Thymus (tissue), 11 donors: ENCODE results near the gene SIRPA. TPM values are rescaled to one million over a fixed set of nuclear protein-coding genes. Genes with fewer than 3 reads are reported as not detected.
"Not testable (repeated sequence)": the region's sequence is repeated elsewhere in the genome, so short reads cannot be mapped to it uniquely, and the experiment has no call there.

Experiments
- DNase-seq, 9 donors: peaks; one replicate each; pipeline ENCODE4 v3.0.0-alpha.2; 2013; ENCODE audit warnings: low spot score in 9 of 9, low read depth in 6 of 9, missing footprints in 1 of 9
- H3K27ac ChIP-seq, 2 donors: one replicate each; pipeline ENCODE4 v1.5.1; 2013; ENCODE audit warnings: control low read depth in 1 of 2, low read depth in 1 of 2, low read length in 1 of 2, mild to moderate bottlenecking in 1 of 2, moderate library complexity in 1 of 2
- H3K27me3 ChIP-seq, 2 donors: one replicate each; pipeline ENCODE4 v1.5.1; 2013; ENCODE audit warnings: low read length in 1 of 2; ENCODE audit not compliant: control insufficient read depth in 2 of 2, insufficient read depth in 1 of 2
- H3K36me3 ChIP-seq, 2 donors: one replicate each; pipeline ENCODE4 v1.5.1; 2013; ENCODE audit warnings: low read length in 1 of 2, mild to moderate bottlenecking in 1 of 2, moderate library complexity in 1 of 2; ENCODE audit not compliant: control insufficient read depth in 2 of 2, insufficient read depth in 2 of 2
- H3K4me1 ChIP-seq, 2 donors: one replicate each; pipeline ENCODE4 v1.5.1; 2013; ENCODE audit warnings: low read length in 2 of 2; ENCODE audit not compliant: control insufficient read depth in 2 of 2, insufficient read depth in 2 of 2
- H3K4me3 ChIP-seq, 2 donors: one replicate each; pipeline ENCODE4 v1.5.1; 2013; ENCODE audit warnings: low read length in 2 of 2, control low read depth in 1 of 2, mild to moderate bottlenecking in 1 of 2
- H3K9me3 ChIP-seq, 2 donors: one replicate each; pipeline ENCODE4 v1.5.1; 2013; ENCODE audit warnings: low read length in 1 of 2, mild to moderate bottlenecking in 1 of 2; ENCODE audit not compliant: control insufficient read depth in 2 of 2, insufficient read depth in 1 of 2
- WGBS: extraction: QIAGEN DNeasy Blood & Tissue Kit; methylation state at CpG from one replicate; pipeline ENCODE4 v1.1.7; 2013; 5-methylcytosine and 5-hydroxymethylcytosine counted together
- polyA plus RNA-seq: library from polyadenylated mRNA; stranded (reverse); fragments of 200-250 nt; gene quantifications from one replicate; pipeline ENCODE4 v1.2.3, GENCODE V29; 2013
- total RNA-seq: library from RNA; stranded (reverse); fragments of 120-200 nt; gene quantifications from one replicate; pipeline ENCODE4 v1.2.4, GENCODE V29; 2013
- donor health status: healthy.

Gene SIRPA
- total and polyA plus RNA-seq, 2 donors, result 3.0 to 11.9 TPM

GRCh38 chr20:1917786-1918185 lies 22.6 kb downstream of the SIRPA start:
- H3K27ac ChIP-seq, result no peak overlapping the region
- H3K9me3 ChIP-seq, result no peaks in the 10 kb centered on the region
- no peak for DNase-seq
- no peaks in the 10 kb centered on the region for H3K36me3 ChIP-seq
- H3K4me1 ChIP-seq, result no peaks in the 10 kb centered on the region
- H3K4me3 ChIP-seq, result no peak overlapping the region
- WGBS, result 98% methylated on average over 1 of the region's 1 CpG
- no peaks in the 10 kb centered on the region for H3K27me3 ChIP-seq

GRCh38 chr20:1918491-1919165 lies 23.4 kb downstream of the SIRPA start:
- Histone ChIP-seq H3K4me3 (no peak overlapping the region), H3K27me3 (no peaks in the 10 kb centered on the region), H3K9me3 (no peaks in the 10 kb centered on the region), H3K36me3 (no peaks in the 10 kb centered on the region), H3K4me1 (no peaks in the 10 kb centered on the region), H3K27ac (no peak overlapping the region)
- no peak for DNase-seq
- 96% methylated on average over 12 of the region's 12 CpGs for WGBS

GRCh38 chr20:1920252-1920651 lies 25.0 kb downstream of the SIRPA start:
- Histone ChIP-seq H3K4me1 (no peaks in the 10 kb centered on the region), H3K27ac (no peak overlapping the region), H3K4me3 (no peak overlapping the region), H3K27me3 (no peaks in the 10 kb centered on the region), H3K36me3 (no peaks in the 10 kb centered on the region), H3K9me3 (no peaks in the 10 kb centered on the region)
- DNase-seq, result no peak
- WGBS, result 94% methylated on average over 8 of the region's 8 CpGs

GRCh38 chr20:1920826-1921225 lies 25.6 kb downstream of the SIRPA start:
- DNase-seq, result no peak
- no peaks in the 10 kb centered on the region for H3K9me3 ChIP-seq
- H3K27ac ChIP-seq, result no peak overlapping the region
- no peaks in the 10 kb centered on the region for H3K27me3 ChIP-seq
- H3K4me3 ChIP-seq, result no peak overlapping the region
- WGBS, result 93% methylated on average over 6 of the region's 6 CpGs
- no peaks in the 10 kb centered on the region for H3K36me3 ChIP-seq
- H3K4me1 ChIP-seq, result no peaks in the 10 kb centered on the region

GRCh38 chr20:1921985-1922384 lies 26.8 kb downstream of the SIRPA start:
- not testable (repeated sequence) for H3K27me3 ChIP-seq, DNase-seq, H3K9me3 ChIP-seq, H3K4me1 ChIP-seq, H3K4me3 ChIP-seq, H3K27ac ChIP-seq, H3K36me3 ChIP-seq
- WGBS, result 82% methylated on average over 4 of the region's 4 CpGs

- Histone ChIP-seq H3K27me3 (no peaks in the 10 kb centered on the region), H3K4me1 (no peaks in the 10 kb centered on the region), H3K4me3 (no peak overlapping the region), H3K36me3 (no peaks in the 10 kb centered on the region), H3K9me3 (no peaks in the 10 kb centered on the region), H3K27ac (no peak overlapping the region)
- DNase-seq, result no peak
Observed at GRCh38 chr20:1922786-1923185, 27.6 kb downstream of the SIRPA start.

GRCh38 chr20:1924910-1925861 lies 30.0 kb downstream of the SIRPA start:
- H3K36me3 ChIP-seq, result no peaks in the 10 kb centered on the region
- H3K4me3 ChIP-seq, result no peak overlapping the region
- no peak overlapping the region for H3K27ac ChIP-seq
- no peak for DNase-seq
- 96% methylated on average over 13 of the region's 13 CpGs for WGBS
- H3K9me3 ChIP-seq, result no peaks in the 10 kb centered on the region
- no peaks in the 10 kb centered on the region for H3K4me1 ChIP-seq
- no peaks in the 10 kb centered on the region for H3K27me3 ChIP-seq

GRCh38 chr20:1926237-1926636 lies 31.0 kb downstream of the SIRPA start:
- Histone ChIP-seq H3K36me3 (no peaks in the 10 kb centered on the region), H3K9me3 (no peaks in the 10 kb centered on the region), H3K27ac (no peak overlapping the region), H3K27me3 (no peaks in the 10 kb centered on the region), H3K4me1 (no peaks in the 10 kb centered on the region), H3K4me3 (no peak overlapping the region)
- 92% methylated on average over 5 of the region's 5 CpGs for WGBS
- no peak for DNase-seq

- Histone ChIP-seq H3K36me3 (no peaks in the 10 kb centered on the region), H3K4me1 (no peaks in the 10 kb centered on the region), H3K4me3 (no peak overlapping the region), H3K27me3 (no peaks in the 10 kb centered on the region), H3K27ac (no peak overlapping the region), H3K9me3 (no peaks in the 10 kb centered on the region)
- 75% methylated on average over 8 of the region's 8 CpGs for WGBS
- no peak for DNase-seq
Observed at GRCh38 chr20:1927217-1927616, 32.0 kb downstream of the SIRPA start.
